WTC11 (cell line): ENCODE data around the gene KCTD1.

ENCODE experiments used
- ATF2 ChIP-seq: sonication (generic); formaldehyde crosslinking; IDR thresholded peaks from 2 replicates; pipeline ENCODE4 v1.8.1; 2022; ENCODE audit warnings: low read depth, missing genetic modification reagents, borderline replicate concordance
- CREB1 ChIP-seq: sonication (generic); formaldehyde crosslinking; IDR thresholded peaks from 2 replicates; pipeline ENCODE4 v1.8.0; 2023; ENCODE audit warnings: mild to moderate bottlenecking, missing genetic modification reagents
- CTCF ChIP-seq: fragments of 200-600 bp; IDR thresholded peaks from 2 replicates; pipeline ENCODE4 v1.8.0; 2022; ENCODE audit warnings: antibody characterized with exemption
- FOXJ3 ChIP-seq: sonication (generic); formaldehyde crosslinking; IDR thresholded peaks from 2 replicates; pipeline ENCODE4 v1.9.0; 2021; ENCODE audit warnings: missing genetic modification reagents, mild to moderate bottlenecking, borderline replicate concordance
- FOXP1 ChIP-seq: sonication (generic); formaldehyde crosslinking; IDR thresholded peaks from 2 replicates; pipeline ENCODE4 v1.8.0; 2022; ENCODE audit warnings: missing genetic modification reagents, mild to moderate bottlenecking, moderate library complexity, borderline replicate concordance
- GABPB1 ChIP-seq: sonication (generic); formaldehyde crosslinking; IDR thresholded peaks from 2 replicates; pipeline ENCODE4 v1.8.1; 2023; ENCODE audit warnings: mild to moderate bottlenecking, missing genetic modification reagents
- JAZF1 ChIP-seq: fragments of 250-450 bp; sonication (Bioruptor Pico); IDR thresholded peaks from 2 replicates; pipeline ENCODE4 v1.9.0; 2021; ENCODE audit warnings: moderate library complexity, mild to moderate bottlenecking, inconsistent platforms
- NFE2L1 ChIP-seq: sonication (generic); formaldehyde crosslinking; IDR thresholded peaks from 2 replicates; pipeline ENCODE4 v1.8.1; 2023; ENCODE audit warnings: missing genetic modification reagents
- NR1H2 ChIP-seq: sonication (generic); formaldehyde crosslinking; IDR thresholded peaks from 2 replicates; pipeline ENCODE4 v1.9.0; 2021; ENCODE audit warnings: mild to moderate bottlenecking, moderate library complexity, missing genetic modification reagents
- NR2C2 ChIP-seq: sonication (generic); formaldehyde crosslinking; IDR thresholded peaks from 2 replicates; pipeline ENCODE4 v1.8.0; 2022; ENCODE audit warnings: mild to moderate bottlenecking, missing genetic modification reagents
- NR3C1 ChIP-seq: sonication (generic); formaldehyde crosslinking; conservative IDR thresholded peaks from 2 replicates; pipeline ENCODE4 v1.8.1; 2023; ENCODE audit warnings: low read depth, mild to moderate bottlenecking, missing genetic modification reagents
- PREB ChIP-seq: sonication (generic); formaldehyde crosslinking; IDR thresholded peaks from 2 replicates; pipeline ENCODE4 v1.8.1; 2022; ENCODE audit warnings: mild to moderate bottlenecking, missing genetic modification reagents, moderate library complexity, borderline replicate concordance
- ZNF121 ChIP-seq: sonication (generic); formaldehyde crosslinking; IDR thresholded peaks from 2 replicates; pipeline ENCODE4 v1.8.0; 2023; ENCODE audit warnings: missing genetic modification reagents

GRCh38 chr18:26521617-26522016 lies 26.7 kb downstream of the KCTD1 start:
- TF ChIP-seq NR2C2 (CRISPR knock-in tag) (no peak), CTCF (no peak), NR3C1 (CRISPR knock-in tag) (no peak), NR1H2 (CRISPR knock-in tag) (no peak), PREB (no peak), CREB1 (CRISPR knock-in tag) (no peak), NFE2L1 (no peak), GABPB1 (CRISPR knock-in tag) (no peak), ATF2 (no peak), FOXJ3 (no peak), JAZF1 (CRISPR knock-in tag) (no peak), FOXP1 (no peak), ZNF121 (CRISPR knock-in tag) (no peak)
